Measurements from ENCODE around the gene NEXN.
"Not testable (repeated sequence)": the region's sequence is repeated elsewhere in the genome, so short reads cannot be mapped to it uniquely, and the experiment has no call there.

The NEXN gene

GRCh38 chr1:77905603-77906002 lies 17.2 kb downstream of the NEXN start:
- in situ Hi-C loops (cut with MboI; ENCODE audit: low sequenced_read_pairs), result no loop called here

- in situ Hi-C loops (cut with MboI; ENCODE audit: low sequenced_read_pairs), result no loop called here
These were observed 17.7 kb downstream of the NEXN start for GRCh38 chr1:77906019-77906545.

DNA sequence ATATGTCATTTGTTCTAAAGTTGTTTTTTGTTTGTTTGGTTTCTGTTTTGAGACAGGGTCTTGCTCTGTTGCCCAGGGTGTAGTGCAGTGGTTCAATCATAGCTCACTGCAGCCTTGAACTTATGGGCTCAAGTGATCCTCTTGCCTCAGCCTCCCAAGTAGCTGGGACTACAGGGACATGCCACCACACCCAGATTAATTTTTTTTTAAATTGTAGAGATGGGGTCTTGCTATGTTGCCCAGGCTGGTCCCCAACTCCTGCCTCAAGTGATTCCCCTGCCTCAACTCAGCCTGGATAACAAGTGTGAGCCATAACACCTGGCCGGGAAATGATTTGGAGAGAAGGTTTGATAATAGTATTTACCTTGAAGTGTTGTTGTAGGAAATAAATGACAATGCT lies 18.2 kb downstream of the NEXN start:
- in situ Hi-C loops (cut with MboI; ENCODE audit: low sequenced_read_pairs), result no loop called here

- in situ Hi-C loops (cut with MboI; ENCODE audit: low sequenced_read_pairs), result no loop called here
These were observed 21.7 kb downstream of the NEXN start for GRCh38 chr1:77910116-77910515.

DNA sequence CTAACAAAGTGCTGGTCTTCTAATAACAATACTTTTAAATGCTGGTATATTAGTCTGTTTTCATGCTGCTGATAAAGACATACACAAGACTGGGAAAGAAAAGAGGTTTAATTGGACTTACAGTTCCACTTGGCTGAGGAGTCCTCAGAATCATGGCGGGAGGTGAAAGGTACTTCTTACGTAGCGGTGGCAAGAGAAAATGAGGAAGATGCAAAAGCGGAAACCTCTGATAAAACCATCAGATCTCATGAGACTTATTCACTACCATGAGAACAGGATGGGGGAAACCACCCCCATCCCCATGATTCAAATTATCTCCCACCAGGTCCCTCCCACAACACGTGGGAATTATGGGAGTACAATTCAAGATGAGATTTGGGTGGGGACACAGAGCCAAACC lies 30.5 kb downstream of the NEXN start:
- in situ Hi-C loops (cut with MboI; ENCODE audit: low sequenced_read_pairs), result not testable (repeated sequence)

DNA sequence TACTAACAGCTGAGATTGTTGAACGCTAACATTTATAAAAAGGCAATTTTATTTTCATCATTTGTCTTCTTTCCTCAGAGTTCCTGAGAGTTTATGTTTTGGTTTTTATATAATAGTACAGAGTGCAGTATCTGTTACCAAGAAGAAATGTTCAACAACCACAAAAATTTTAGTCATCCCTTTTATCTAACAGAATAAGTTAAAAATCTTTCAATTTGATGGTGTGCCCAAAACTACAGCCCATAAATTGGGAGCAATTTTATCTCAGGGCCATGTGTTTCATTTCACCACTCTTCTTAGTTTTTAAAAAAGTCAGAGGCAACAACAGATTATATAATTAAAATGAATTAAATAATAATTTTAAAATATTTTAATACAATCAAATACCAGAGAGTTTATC lies 37.1 kb downstream of the NEXN start:
- in situ Hi-C loops (cut with MboI; ENCODE audit: low sequenced_read_pairs), result no loop called here

- in situ Hi-C loops (cut with MboI; ENCODE audit: low sequenced_read_pairs), result no loop called here
These were observed 37.5 kb downstream of the NEXN start for GRCh38 chr1:77925956-77926355.

DNA sequence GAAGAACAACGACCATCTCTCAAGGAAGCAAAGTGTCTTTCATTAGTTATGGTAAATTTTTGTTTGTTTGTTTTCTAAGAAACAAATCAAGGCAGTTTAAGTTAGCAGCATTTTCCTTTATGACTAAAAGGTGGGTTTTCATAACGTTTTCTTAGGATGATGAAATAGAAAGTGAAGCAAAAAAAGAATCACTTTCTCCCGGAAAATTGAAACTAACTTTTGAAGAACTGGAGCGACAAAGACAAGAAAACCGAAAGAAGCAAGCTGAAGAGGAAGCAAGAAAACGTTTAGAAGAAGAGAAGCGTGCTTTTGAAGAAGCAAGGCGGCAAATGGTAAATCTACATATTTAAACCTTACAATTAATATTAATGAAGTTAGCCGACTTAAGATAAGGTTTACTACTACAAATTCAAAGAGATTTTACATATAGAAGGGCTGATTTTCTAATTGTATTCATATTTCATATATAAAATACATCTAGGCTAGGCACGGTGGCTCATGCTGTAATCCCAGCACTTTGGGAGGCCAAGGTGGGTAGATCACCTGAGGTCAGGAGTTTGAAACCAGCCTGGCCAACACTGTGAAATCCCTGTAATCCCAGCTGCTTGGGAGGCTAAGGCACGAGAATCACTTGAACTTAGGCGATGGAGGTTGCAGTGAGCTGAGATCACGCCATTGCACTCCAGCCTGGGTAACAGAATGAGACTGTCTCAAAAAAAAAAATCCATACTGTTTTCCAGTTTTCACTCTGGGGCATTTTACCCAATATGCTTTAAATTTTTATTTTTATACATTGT lies 38.3 kb downstream of the NEXN start:
- in situ Hi-C loops (cut with MboI; ENCODE audit: low sequenced_read_pairs), result no loop called here

DNA sequence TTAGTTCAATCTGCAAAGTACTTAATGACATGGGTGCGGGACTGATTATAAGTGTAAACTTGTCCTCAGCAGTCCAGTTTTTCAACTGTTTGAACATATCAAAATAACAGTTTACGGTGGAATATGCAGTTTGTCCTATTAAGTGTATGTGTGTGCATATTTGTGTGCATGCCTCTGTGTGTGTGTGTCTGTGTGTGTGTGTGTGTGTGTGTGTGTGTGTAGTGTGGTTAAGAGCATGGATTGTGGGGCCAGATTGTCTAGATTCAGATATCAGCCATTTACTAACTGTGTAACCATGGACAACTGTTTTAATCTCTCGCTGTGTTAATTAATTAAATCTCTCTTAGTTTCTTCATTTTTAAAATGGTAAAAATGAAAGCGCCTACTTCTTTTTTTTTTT lies 39.0 kb downstream of the NEXN start:
- in situ Hi-C loops (cut with MboI; ENCODE audit: low sequenced_read_pairs), result no loop called here

DNA sequence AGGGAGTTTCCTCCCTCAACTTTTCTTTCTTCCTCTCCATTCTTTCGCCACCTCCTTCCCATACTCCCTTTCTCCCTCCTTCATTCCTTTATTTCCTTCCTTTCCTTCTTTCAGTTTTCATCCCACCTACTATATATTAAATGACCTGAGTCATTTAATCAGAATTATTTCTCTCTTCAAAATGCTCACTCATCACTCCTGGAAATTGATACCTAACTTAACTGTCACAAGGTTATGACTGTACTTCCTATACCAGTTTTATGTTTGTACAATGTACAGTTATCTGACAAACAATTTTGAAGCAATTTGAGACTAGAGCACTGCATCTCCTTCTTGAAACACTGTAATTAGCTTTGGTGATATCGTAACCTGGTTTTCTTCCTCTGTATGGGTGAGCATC lies 41.4 kb downstream of the NEXN start:
- in situ Hi-C loops (cut with MboI; ENCODE audit: low sequenced_read_pairs), result no loop called here

- in situ Hi-C loops (cut with MboI; ENCODE audit: low sequenced_read_pairs), result no loop called here
These were observed 50.2 kb downstream of the NEXN start for GRCh38 chr1:77938651-77939050.

DNA sequence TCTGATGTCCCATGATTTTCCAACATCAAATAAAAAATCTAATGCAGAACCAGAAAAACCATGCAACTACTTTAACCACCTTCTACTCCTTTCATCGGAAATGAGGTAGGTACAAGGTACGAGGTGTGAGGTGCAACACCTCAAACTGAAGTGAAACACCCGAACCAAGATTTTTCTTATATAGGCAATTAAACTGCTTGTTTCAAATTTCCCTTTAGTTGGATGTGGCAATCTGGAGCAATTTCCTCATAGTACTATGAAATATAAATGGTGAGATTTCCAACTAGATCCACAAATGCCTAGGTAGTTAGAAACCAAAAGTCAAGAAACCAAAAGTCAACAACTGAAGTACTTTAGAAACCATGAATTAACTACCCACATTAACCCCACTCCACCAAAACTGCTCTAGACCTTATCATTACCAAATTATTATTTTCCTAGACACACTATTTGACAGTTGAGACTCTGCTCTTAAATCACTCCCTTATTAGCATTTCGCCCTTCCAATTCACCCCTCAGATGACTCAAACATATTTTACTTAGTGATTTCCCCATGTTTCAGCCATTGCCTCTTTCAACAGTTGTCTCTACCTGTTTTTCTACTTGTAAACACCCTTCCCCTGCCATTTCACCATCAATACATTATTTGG lies 52.6 kb downstream of the NEXN start:
- in situ Hi-C loops (cut with MboI; ENCODE audit: low sequenced_read_pairs), result no loop called here

DNA sequence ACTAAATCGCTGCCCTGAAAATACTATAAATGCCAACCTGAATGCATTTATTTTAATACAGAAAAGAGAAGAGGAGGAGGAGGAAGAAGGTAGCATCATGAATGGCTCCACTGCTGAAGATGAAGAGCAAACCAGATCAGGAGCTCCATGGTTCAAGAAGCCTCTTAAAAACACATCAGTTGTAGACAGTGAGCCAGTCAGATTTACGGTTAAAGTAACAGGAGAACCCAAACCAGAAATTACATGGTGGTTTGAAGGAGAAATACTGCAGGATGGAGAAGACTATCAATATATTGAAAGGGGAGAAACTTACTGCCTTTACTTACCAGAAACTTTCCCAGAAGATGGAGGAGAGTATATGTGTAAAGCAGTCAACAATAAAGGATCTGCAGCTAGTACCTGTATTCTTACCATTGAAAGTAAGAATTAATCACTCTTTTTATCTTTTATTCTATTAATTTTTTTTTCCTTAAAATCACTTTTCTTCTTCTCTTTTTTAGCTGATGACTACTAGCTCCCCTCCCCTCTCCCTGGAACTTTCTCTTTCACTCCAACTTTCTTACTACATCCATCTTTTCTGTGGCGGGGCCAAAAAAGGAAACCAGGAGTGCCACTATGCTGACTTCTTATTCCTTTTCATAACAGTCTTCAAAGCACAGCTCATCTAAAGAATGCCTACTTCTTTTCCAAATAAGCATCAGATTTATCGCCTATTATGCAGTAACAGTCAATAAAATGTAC lies 54.1 kb downstream of the NEXN start:
- in situ Hi-C loops (cut with MboI; ENCODE audit: low sequenced_read_pairs), result no loop called here

DNA sequence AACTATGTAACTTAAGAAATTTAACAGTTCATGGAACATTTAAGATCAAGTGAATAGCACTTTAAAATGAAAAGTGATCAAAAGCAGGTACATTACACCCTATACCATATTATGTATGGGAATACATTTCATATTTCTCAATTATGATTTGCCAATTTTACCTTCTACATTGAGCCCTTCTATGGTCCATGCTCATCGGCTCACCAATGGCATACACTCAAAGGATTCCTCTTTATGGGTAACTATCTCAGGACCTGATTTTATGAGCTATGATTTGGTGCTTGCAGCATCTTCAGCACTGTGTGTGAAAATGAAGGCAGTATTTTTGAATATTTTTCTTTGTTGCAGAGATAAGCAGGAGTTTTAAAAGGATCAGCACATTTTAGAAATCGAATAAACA lies 56.9 kb downstream of the NEXN start:
- in situ Hi-C loops (cut with MboI; ENCODE audit: low sequenced_read_pairs), result no loop called here

DNA sequence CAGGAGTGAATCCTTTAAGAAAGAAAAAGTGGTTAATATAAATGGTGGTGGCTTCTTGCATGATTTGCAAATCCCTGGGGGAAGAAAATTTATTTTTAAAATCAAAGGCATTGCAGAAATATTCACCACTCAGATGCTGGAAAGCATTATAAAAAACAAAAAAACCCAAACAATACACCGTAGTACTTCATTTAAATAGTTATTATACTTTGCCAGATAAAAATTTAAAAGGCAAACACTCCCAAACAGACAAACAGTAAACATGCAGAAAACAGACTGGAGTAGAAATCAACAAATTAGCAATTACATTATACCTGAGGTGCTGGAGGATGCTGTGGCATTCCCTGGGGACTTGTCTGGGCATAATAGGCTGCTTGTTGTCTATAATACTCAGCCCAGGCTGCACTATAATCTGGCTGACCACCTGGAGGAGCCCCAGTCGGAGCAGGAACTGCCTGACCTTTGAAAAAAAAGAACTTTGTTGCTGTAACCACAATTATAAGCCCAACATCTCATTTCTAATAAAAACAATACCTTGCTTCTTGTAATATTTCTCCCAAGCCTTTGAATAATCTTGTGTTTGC lies 60.5 kb downstream of the NEXN start:
- in situ Hi-C loops (cut with MboI; ENCODE audit: low sequenced_read_pairs), result no loop called here

GRCh38 chr1:77950873-77951272 lies 62.4 kb downstream of the NEXN start:
- in situ Hi-C loops (cut with MboI; ENCODE audit: low sequenced_read_pairs), result no loop called here

DNA sequence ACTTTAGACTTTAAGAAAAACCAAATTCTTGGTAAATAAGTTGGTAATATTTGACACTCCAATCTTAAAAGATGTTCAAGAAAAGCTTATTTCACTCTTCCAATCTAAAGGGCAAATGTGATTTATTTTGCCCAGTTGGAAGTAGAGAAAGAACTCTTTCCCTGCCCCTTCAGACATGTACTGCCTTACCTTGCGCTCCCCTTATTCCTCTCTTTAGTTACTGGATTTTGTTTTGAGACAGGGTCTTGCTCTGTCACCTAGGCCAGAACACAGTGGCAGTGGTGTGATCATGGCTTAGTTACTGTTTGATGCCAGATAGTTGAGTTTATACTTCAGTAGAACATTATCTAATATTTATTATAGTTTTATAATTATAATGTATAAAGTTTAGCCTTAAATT lies 62.9 kb downstream of the NEXN start:
- in situ Hi-C loops (cut with MboI; ENCODE audit: low sequenced_read_pairs), result no loop called here

GRCh38 chr1:77953907-77954306 lies 65.5 kb downstream of the NEXN start:
- in situ Hi-C loops (cut with MboI; ENCODE audit: low sequenced_read_pairs), result no loop called here

DNA sequence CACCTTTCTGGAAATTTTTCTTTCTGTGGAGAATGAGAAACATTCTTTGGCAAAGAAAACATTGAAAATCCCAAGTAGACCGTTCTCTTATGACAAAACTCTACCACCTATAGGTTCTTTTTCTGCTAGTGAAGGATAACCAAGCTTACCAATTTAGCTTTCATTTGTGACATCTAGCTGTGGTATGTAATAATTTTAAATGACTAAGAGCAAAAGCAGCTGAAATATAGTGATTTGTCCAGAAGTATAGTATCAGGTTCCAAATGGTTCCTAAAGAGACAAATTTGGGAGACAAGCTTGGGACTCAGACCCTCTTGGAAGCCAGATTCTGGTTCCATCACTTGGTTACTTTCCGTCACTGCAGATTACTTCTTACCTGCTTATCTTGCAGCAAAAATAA lies 66.1 kb downstream of the NEXN start:
- in situ Hi-C loops (cut with MboI; ENCODE audit: low sequenced_read_pairs), result no loop called here

- in situ Hi-C loops (cut with MboI; ENCODE audit: low sequenced_read_pairs), result no loop called here
These were observed 67.3 kb downstream of the NEXN start for GRCh38 chr1:77955709-77956108.

GRCh38 chr1:77956464-77956863 lies 68.0 kb downstream of the NEXN start:
- in situ Hi-C loops (cut with MboI; ENCODE audit: low sequenced_read_pairs), result no loop called here

Measured in HL-60/S4 treated with retinoic acid at 250 ng/mL for 4 days and 3 days (cell line).